Activated CD4-positive, alpha-beta memory T cell treated with anti-CD3 and anti-CD28 coated beads, Interleukin-2, amount 10 ng/mL, durations not matched to agents 7 days and 5 days (primary cell): ENCODE results near the gene ABCG2. TPM values are rescaled to one million over a fixed set of nuclear protein-coding genes. Genes with fewer than 3 reads are reported as not detected.

ENCODE experiments used
- CTCF ChIA-PET: fragments of 350-600 bp; sonication (Branson Sonifier 250); formaldehyde crosslinking; loops from one replicate; lab custom pipeline; 2021; ENCODE audit warnings: antibody characterized with exemption, inconsistent platforms; lab: Charles Lee
- POLR2A ChIA-PET: fragments of 350-600 bp; sonication (Branson Sonifier 250); formaldehyde crosslinking; loops from one replicate; lab custom pipeline; 2021; ENCODE audit warnings: antibody characterized with exemption; lab: Charles Lee
- DNase-seq: peaks from one replicate; pipeline ENCODE4 v3.0.0-alpha.2; 2020
- H3K27ac Mint-ChIP-seq: one replicate; pipeline ENCODE4 v1.8.0; 2021; ENCODE audit warnings: mild to moderate bottlenecking, mixed read lengths
- H3K27me3 Mint-ChIP-seq: one replicate; pipeline ENCODE4 v1.8.0; 2021; ENCODE audit warnings: mixed read lengths
- H3K36me3 Mint-ChIP-seq: one replicate; pipeline ENCODE4 v1.8.0; 2021; ENCODE audit warnings: low read depth, mixed read lengths
- H3K4me1 Mint-ChIP-seq: one replicate; pipeline ENCODE4 v1.8.0; 2021; ENCODE audit warnings: mixed read lengths
- H3K4me3 Mint-ChIP-seq: one replicate; pipeline ENCODE4 v1.8.0; 2021; ENCODE audit warnings: mild to moderate bottlenecking, mixed read lengths
- H3K9me3 Mint-ChIP-seq: one replicate; pipeline ENCODE4 v1.8.0; 2021; ENCODE audit warnings: mixed read lengths
- total RNA-seq, 2 experiments: library from RNA; stranded (reverse); gene quantifications; one replicate each; pipeline ENCODE4 v1.2.3, GENCODE V29; 2021

Gene ABCG2
- total RNA-seq, 2 experiments from 2014 or later = 1.0 to 1.2 TPM

GRCh38 chr4:88102026-88102425 is 56.4 kb downstream of the ABCG2 start:
- Mint-ChIP-seq H3K4me1 (no peaks in the 10 kb centered on the region), H3K4me3 (no peak overlapping the region), H3K27ac (no peak overlapping the region), H3K9me3 (no peaks in the 10 kb centered on the region), H3K36me3 (no peaks in the 10 kb centered on the region), H3K27me3 (peaks cover 3% of the 10 kb centered on the region)
- CTCF ChIA-PET = no interaction called here
- no peak for DNase-seq
- POLR2A ChIA-PET = no interaction called here

GRCh38 chr4:88101165-88101564 is 57.3 kb downstream of the ABCG2 start:
- H3K4me1 Mint-ChIP-seq = no peaks in the 10 kb centered on the region
- no peak for DNase-seq
- peaks cover 5% of the 10 kb centered on the region for H3K27me3 Mint-ChIP-seq
- ChIA-PET POLR2A (no interaction called here), CTCF (no interaction called here)
- H3K36me3 Mint-ChIP-seq = no peaks in the 10 kb centered on the region
- H3K27ac Mint-ChIP-seq = no peak overlapping the region
- H3K4me3 Mint-ChIP-seq = no peak overlapping the region
- no peaks in the 10 kb centered on the region for H3K9me3 Mint-ChIP-seq

- no peak overlapping the region for H3K4me3 Mint-ChIP-seq
- DNase-seq = no peak
- no peaks in the 10 kb centered on the region for H3K9me3 Mint-ChIP-seq
- POLR2A ChIA-PET = interaction anchor here (0.9 kb wide), 1 partner anchor 13 kb away, joined by 3 read pairs; no protein-coding TSS in a partner anchor
- H3K27ac Mint-ChIP-seq = no peak overlapping the region
- H3K4me1 Mint-ChIP-seq = no peaks in the 10 kb centered on the region
- peaks cover 2% of the 10 kb centered on the region for H3K27me3 Mint-ChIP-seq
- H3K36me3 Mint-ChIP-seq = no peaks in the 10 kb centered on the region
- CTCF ChIA-PET = no interaction called here
Measured at GRCh38 chr4:88098993-88099752, 59.3 kb downstream of the ABCG2 start.

- ChIA-PET POLR2A (no interaction called here), CTCF (no interaction called here)
- Mint-ChIP-seq H3K27ac (no peak overlapping the region), H3K27me3 (peaks cover 2% of the 10 kb centered on the region), H3K9me3 (no peaks in the 10 kb centered on the region), H3K36me3 (no peaks in the 10 kb centered on the region), H3K4me1 (no peaks in the 10 kb centered on the region), H3K4me3 (no peak overlapping the region)
- no peak for DNase-seq
Measured at GRCh38 chr4:88097781-88098180, 60.7 kb downstream of the ABCG2 start.

- Mint-ChIP-seq H3K9me3 (no peaks in the 10 kb centered on the region), H3K4me3 (no peak overlapping the region), H3K27me3 (peaks cover 3% of the 10 kb centered on the region), H3K36me3 (no peaks in the 10 kb centered on the region), H3K4me1 (no peaks in the 10 kb centered on the region), H3K27ac (no peak overlapping the region)
- no peak for DNase-seq
- ChIA-PET POLR2A (no interaction called here), CTCF (no interaction called here)
Measured at GRCh38 chr4:88097301-88097700, 61.1 kb downstream of the ABCG2 start.

GRCh38 chr4:88093874-88094273 is 64.6 kb downstream of the ABCG2 start:
- no peak for DNase-seq
- ChIA-PET CTCF (no interaction called here), POLR2A (no interaction called here)
- Mint-ChIP-seq H3K4me1 (no peaks in the 10 kb centered on the region), H3K9me3 (no peaks in the 10 kb centered on the region), H3K27me3 (peaks cover 6% of the 10 kb centered on the region), H3K4me3 (no peak overlapping the region), H3K36me3 (no peaks in the 10 kb centered on the region), H3K27ac (no peak overlapping the region)

- CTCF ChIA-PET = interaction anchor here (0.5 kb wide), 1 partner anchor 126 kb away, joined by 3 read pairs; no protein-coding TSS in a partner anchor
Measured at GRCh38 chr4:88091378-88091777, 67.1 kb downstream of the ABCG2 start.

GRCh38 chr4:88090898-88091297 is 67.5 kb downstream of the ABCG2 start:
- DNase-seq = no peak
- Mint-ChIP-seq H3K4me1 (no peaks in the 10 kb centered on the region), H3K27me3 (peaks cover 5% of the 10 kb centered on the region), H3K36me3 (no peaks in the 10 kb centered on the region), H3K9me3 (no peaks in the 10 kb centered on the region), H3K4me3 (no peak overlapping the region), H3K27ac (no peak overlapping the region)
- POLR2A ChIA-PET = no interaction called here
- CTCF ChIA-PET = interaction anchor here (0.5 kb wide), 1 partner anchor 127 kb away, joined by 3 read pairs; no protein-coding TSS in a partner anchor

More at GRCh38 chr4:88091378-88091777, 67.1 kb downstream of the ABCG2 start:
- H3K4me3 Mint-ChIP-seq = no peak overlapping the region
- no peak for DNase-seq
- H3K36me3 Mint-ChIP-seq = no peaks in the 10 kb centered on the region
- no peaks in the 10 kb centered on the region for H3K9me3 Mint-ChIP-seq
- H3K4me1 Mint-ChIP-seq = no peaks in the 10 kb centered on the region
- POLR2A ChIA-PET = no interaction called here
- peaks cover 5% of the 10 kb centered on the region for H3K27me3 Mint-ChIP-seq
- H3K27ac Mint-ChIP-seq = no peak overlapping the region

GRCh38 chr4:88087004-88087403 is 71.4 kb downstream of the ABCG2 start:
- no peak overlapping the region for H3K27ac Mint-ChIP-seq
- no peaks in the 10 kb centered on the region for H3K9me3 Mint-ChIP-seq
- CTCF ChIA-PET = interaction anchor here (0.7 kb wide), 1 partner anchor 237 kb away, joined by 5 read pairs; no protein-coding TSS in a partner anchor
- no peak overlapping the region for H3K4me3 Mint-ChIP-seq
- POLR2A ChIA-PET = no interaction called here
- DNase-seq = no peak
- H3K4me1 Mint-ChIP-seq = no peaks in the 10 kb centered on the region
- H3K36me3 Mint-ChIP-seq = no peaks in the 10 kb centered on the region
- peaks cover 5% of the 10 kb centered on the region for H3K27me3 Mint-ChIP-seq

- Mint-ChIP-seq H3K4me3 (no peak overlapping the region), H3K27ac (no peak overlapping the region), H3K27me3 (peaks cover 2% of the 10 kb centered on the region), H3K4me1 (no peaks in the 10 kb centered on the region), H3K36me3 (peaks cover 11% of the 10 kb centered on the region), H3K9me3 (no peaks in the 10 kb centered on the region)
- CTCF ChIA-PET = no interaction called here
- DNase-seq = no peak
- POLR2A ChIA-PET = no interaction called here
Measured at GRCh38 chr4:88080626-88081025, 77.8 kb downstream of the ABCG2 start.

GRCh38 chr4:88078579-88078978 is 79.9 kb downstream of the ABCG2 start:
- no peak overlapping the region for H3K4me3 Mint-ChIP-seq
- no peaks in the 10 kb centered on the region for H3K27me3 Mint-ChIP-seq
- POLR2A ChIA-PET = no interaction called here
- H3K36me3 Mint-ChIP-seq = peaks cover 28% of the 10 kb centered on the region
- CTCF ChIA-PET = no interaction called here
- H3K4me1 Mint-ChIP-seq = no peaks in the 10 kb centered on the region
- no peaks in the 10 kb centered on the region for H3K9me3 Mint-ChIP-seq
- no peak overlapping the region for H3K27ac Mint-ChIP-seq
- no peak for DNase-seq

GRCh38 chr4:88077911-88078524 is 80.4 kb downstream of the ABCG2 start:
- Mint-ChIP-seq H3K4me3 (no peak overlapping the region), H3K27ac (no peak overlapping the region), H3K27me3 (no peaks in the 10 kb centered on the region), H3K9me3 (no peaks in the 10 kb centered on the region), H3K36me3 (peaks cover 28% of the 10 kb centered on the region), H3K4me1 (no peaks in the 10 kb centered on the region)
- POLR2A ChIA-PET = no interaction called here
- DNase-seq = no peak
- CTCF ChIA-PET = no interaction called here

- Mint-ChIP-seq H3K9me3 (peaks cover 4% of the 10 kb centered on the region), H3K4me1 (no peaks in the 10 kb centered on the region)
- CTCF ChIA-PET = no interaction called here
Measured at GRCh38 chr4:88075336-88075735, 83.1 kb downstream of the ABCG2 start.

More at GRCh38 chr4:88075336-88075735, 83.1 kb downstream of the ABCG2 start:
- no peak for DNase-seq
- Mint-ChIP-seq H3K36me3 (peaks cover 49% of the 10 kb centered on the region), H3K4me3 (no peak overlapping the region), H3K27me3 (no peaks in the 10 kb centered on the region), H3K27ac (no peak overlapping the region)
- POLR2A ChIA-PET = no interaction called here
